Esophagus (tissue), 2 donors: ENCODE results near the gene PPP1R9A. TPM values are rescaled to one million over a fixed set of nuclear protein-coding genes. Genes with fewer than 3 reads are reported as not detected.

ENCODE experiments used
- H3K27ac ChIP-seq, 2 donors: one replicate each; pipeline ENCODE4 v1.5.1; 2013; ENCODE audit warnings: low read depth in 2 of 2, mild to moderate bottlenecking in 2 of 2, inconsistent platforms in 1 of 2, low read length in 1 of 2, moderate library complexity in 1 of 2
- H3K27me3 ChIP-seq, 2 donors: one replicate each; pipeline ENCODE4 v1.6.1; 2013; ENCODE audit warnings: low read length in 2 of 2, control low read depth in 1 of 2, mild to moderate bottlenecking in 1 of 2; ENCODE audit not compliant: insufficient read depth in 2 of 2, control insufficient read depth in 1 of 2
- H3K36me3 ChIP-seq, 2 donors: one replicate each; pipeline ENCODE4 v1.6.1; 2013; ENCODE audit warnings: low read length in 1 of 2; ENCODE audit not compliant: control insufficient read depth in 2 of 2, insufficient read depth in 2 of 2
- H3K4me1 ChIP-seq, 2 donors: one replicate each; pipeline ENCODE4 v1.6.1; 2013; ENCODE audit warnings: low read length in 1 of 2; ENCODE audit not compliant: control insufficient read depth in 2 of 2, insufficient read depth in 2 of 2
- H3K4me3 ChIP-seq, 2 donors: one replicate each; pipeline ENCODE4 v1.5.1; 2013; ENCODE audit warnings: low read length in 2 of 2, mild to moderate bottlenecking in 2 of 2, low read depth in 1 of 2, moderate library complexity in 1 of 2
- H3K9me3 ChIP-seq, 2 donors: one replicate each; pipeline ENCODE4 v1.6.1; 2013; ENCODE audit warnings: mild to moderate bottlenecking in 2 of 2, low read depth in 1 of 2, low read length in 1 of 2, moderate library complexity in 1 of 2; ENCODE audit not compliant: control insufficient read depth in 2 of 2, insufficient read depth in 1 of 2
- WGBS, 2 donors: extraction: QIAGEN DNeasy Blood & Tissue Kit; methylation state at CpG; one replicate each; pipeline ENCODE4 v1.1.7; 2013; 5-methylcytosine and 5-hydroxymethylcytosine counted together
- polyA plus RNA-seq, 2 donors: library from polyadenylated mRNA; stranded (reverse); fragments of 200-250 nt; gene quantifications; one replicate each; pipeline ENCODE4 v1.2.3, GENCODE V29; 2013
- donor health status: healthy with polysubstance abuse.
- donor health status: Bipolar disorder and iron deficiency.

The PPP1R9A gene
- polyA plus RNA-seq, 2 donors = 0.51 to 0.65 TPM

- no peaks in the 10 kb centered on the region for H3K4me1 ChIP-seq
- H3K36me3 ChIP-seq = no peaks in the 10 kb centered on the region
- no peaks in the 10 kb centered on the region for H3K9me3 ChIP-seq
- no peak overlapping the region for H3K4me3 ChIP-seq
- WGBS, 2 donors = 53 to 65% methylated on average over 1 of the region's 1 CpG
- peaks cover 0 to 5% of the 10 kb centered on the region in 2 donors for H3K27me3 ChIP-seq
- H3K27ac ChIP-seq = no peak overlapping the region
Observed at GRCh38 chr7:95321720-95322119, 414.3 kb downstream of the PPP1R9A start.

DNA sequence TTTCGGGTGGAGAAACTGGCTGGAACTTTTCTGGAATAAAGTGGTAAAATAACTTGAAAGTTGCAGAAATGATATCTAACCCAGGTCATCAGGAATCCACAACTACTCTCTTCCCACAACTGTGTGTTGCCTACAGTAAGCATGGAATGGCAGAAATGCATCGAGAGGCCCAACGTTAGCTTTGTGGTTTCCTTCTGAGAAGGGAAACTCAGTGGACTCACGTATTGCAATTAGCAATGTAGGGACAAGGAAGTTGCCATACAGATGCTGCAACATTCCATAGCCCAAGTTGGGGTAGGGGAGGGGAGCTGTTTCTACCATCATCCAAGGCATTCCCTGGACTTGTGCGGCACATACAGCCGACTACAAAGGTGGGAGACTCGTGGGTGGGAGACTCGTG is 415.0 kb downstream of the PPP1R9A start:
- Histone ChIP-seq H3K27ac (no peak overlapping the region), H3K4me1 (no peaks in the 10 kb centered on the region), H3K27me3 (peaks cover 0 to 5% of the 10 kb centered on the region in 2 donors), H3K9me3 (no peaks in the 10 kb centered on the region), H3K4me3 (no peak overlapping the region), H3K36me3 (no peaks in the 10 kb centered on the region)
- WGBS, 2 donors = 81 to 88% methylated on average over 8 of the region's 8 CpGs

- Histone ChIP-seq H3K27ac (no peak overlapping the region), H3K4me3 (no peak overlapping the region), H3K9me3 (no peaks in the 10 kb centered on the region), H3K36me3 (no peaks in the 10 kb centered on the region), H3K4me1 (no peaks in the 10 kb centered on the region), H3K27me3 (peaks cover 0 to 5% of the 10 kb centered on the region in 2 donors)
- 68 to 76% methylated on average over 2 of the region's 2 CpGs for WGBS, 2 donors
Observed at GRCh38 chr7:95322854-95323253, 415.5 kb downstream of the PPP1R9A start.

DNA sequence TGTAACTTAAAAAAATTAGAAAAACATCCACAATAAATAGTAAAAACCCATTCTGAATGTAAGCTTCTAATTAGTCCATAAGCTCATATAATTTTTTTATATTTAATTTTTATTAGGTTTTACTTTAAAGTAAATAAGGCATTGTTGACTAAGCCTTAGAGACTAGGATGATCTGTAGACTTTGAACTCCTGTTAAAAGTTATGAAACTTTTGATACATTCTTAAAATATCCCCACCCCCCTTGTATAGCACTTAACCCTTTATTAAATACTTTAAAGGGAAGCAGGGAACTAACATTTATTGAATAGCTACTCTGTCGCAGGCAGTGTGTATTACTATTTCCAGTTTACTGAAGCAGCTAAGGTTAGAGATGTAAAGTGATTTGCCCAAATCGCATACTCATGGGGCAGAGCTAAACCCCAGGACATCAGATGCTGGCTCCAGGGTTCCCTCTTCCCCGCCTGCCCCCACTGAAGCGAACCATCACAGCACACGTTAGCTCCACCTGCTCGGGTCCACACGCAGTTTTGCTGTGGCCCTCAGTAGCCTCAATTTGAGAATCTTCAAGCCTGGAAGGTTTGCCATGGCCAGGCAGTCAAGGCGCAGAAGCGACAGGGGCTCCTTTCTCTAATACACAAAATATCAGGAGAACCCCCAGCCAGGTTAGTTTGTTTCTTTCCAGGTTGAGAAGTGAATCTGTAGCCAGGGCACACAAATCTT is 416.2 kb downstream of the PPP1R9A start:
- H3K27ac ChIP-seq = no peak overlapping the region
- no peak overlapping the region for H3K4me3 ChIP-seq
- WGBS, 2 donors = 85% methylated on average over 9 of the region's 9 CpGs
- no peaks in the 10 kb centered on the region for H3K9me3 ChIP-seq
- H3K4me1 ChIP-seq = no peaks in the 10 kb centered on the region
- no peaks in the 10 kb centered on the region for H3K36me3 ChIP-seq
- H3K27me3 ChIP-seq = peaks cover 0 to 5% of the 10 kb centered on the region in 2 donors

DNA sequence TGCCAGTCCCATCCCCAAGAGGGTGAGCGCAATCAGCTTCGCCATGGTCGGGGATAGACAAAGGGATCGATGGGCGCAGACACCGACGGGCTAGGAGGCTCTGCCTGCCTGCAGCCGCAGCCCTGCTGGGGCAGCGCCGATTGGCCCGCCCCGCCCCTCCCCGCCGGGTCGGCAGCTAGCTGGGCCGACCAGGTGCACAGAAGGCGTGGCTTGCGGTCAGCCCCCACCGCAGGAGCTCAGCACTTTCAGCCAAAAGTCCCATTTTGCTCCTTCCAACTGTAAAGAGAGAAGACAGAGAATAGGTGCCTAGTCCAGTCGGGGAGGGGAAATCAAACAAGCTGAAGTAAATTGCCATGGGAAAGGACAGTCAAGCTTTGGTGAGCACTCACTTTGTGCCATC is 417.0 kb downstream of the PPP1R9A start, which contains the start of gene PON1:
TSS of gene PON1 (minus strand) at position 102 of the 400 bp plus-strand sequence. CDS start at position 45, 57 bp downstream.
- H3K27ac ChIP-seq = no peak within 1 kb of the TSS
- 22% methylated on average over 18 to 20 of the region's 20 CpGs for WGBS, 2 donors
- no peaks in the 10 kb centered on the region for H3K4me1 ChIP-seq
- peaks cover 0 to 5% of the 10 kb centered on the region in 2 donors for H3K27me3 ChIP-seq
- no peaks in the 10 kb centered on the region for H3K9me3 ChIP-seq
- H3K4me3 ChIP-seq = no peak within 1 kb of the TSS
- no peaks in the 10 kb centered on the region for H3K36me3 ChIP-seq

DNA sequence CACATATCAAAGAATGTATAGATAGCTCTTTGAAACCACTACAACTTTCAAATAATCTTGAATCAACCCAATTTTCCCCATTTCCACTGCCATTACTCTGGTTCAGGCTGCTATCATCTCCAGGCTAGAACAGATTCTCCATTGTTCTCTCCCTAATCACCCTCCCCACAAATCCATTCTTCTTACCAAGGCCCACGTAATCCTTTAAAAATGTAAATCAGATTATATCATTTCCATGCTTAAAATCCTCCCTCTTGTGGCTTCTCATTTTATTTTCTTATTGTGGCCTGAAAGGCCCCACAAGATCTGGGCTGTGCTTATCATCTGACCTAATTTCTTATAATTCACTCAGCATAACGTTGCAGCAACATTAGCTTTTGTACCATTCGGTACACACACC is 420.0 kb downstream of the PPP1R9A start:
- Histone ChIP-seq H3K9me3 (no peaks in the 10 kb centered on the region), H3K27ac (no peak overlapping the region), H3K27me3 (peaks cover 0 to 5% of the 10 kb centered on the region in 2 donors), H3K4me1 (no peaks in the 10 kb centered on the region), H3K4me3 (no peak overlapping the region), H3K36me3 (no peaks in the 10 kb centered on the region)
- 84 to 85% methylated on average over 3 of the region's 3 CpGs for WGBS, 2 donors

- H3K27ac ChIP-seq = no peak overlapping the region
- H3K4me1 ChIP-seq = no peaks in the 10 kb centered on the region
- H3K9me3 ChIP-seq = no peaks in the 10 kb centered on the region
- H3K36me3 ChIP-seq = no peaks in the 10 kb centered on the region
- peak overlapping the region in 1 of 2 donors; percentile 43 for H3K4me3 ChIP-seq
- WGBS, 2 donors = 29 to 30% methylated on average over 4 of the region's 4 CpGs
- peaks cover 0 to 2% of the 10 kb centered on the region in 2 donors for H3K27me3 ChIP-seq
Observed at GRCh38 chr7:95330204-95330960, 423.0 kb downstream of the PPP1R9A start.

DNA sequence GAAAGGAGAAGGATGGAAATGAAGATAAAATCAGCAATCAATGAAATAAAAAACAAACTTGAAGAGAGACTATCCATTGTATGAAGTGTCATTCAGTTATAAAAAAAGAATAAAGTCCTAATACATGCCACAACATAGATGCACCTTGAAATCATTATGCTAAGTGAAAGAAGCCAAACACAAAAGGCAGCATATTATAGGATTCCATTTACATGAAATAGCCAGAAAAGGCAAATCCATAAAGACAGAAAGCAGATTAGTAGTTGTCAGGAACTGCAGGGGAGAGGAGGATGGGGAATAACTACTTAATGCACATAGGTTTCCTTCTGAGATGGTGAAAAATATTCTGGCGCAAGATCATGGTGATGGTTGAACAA is 423.6 kb downstream of the PPP1R9A start:
- H3K27me3 ChIP-seq = no peaks in the 10 kb centered on the region
- 95 to 97% methylated on average over 1 of the region's 1 CpG for WGBS, 2 donors
- H3K9me3 ChIP-seq = no peaks in the 10 kb centered on the region
- H3K4me1 ChIP-seq = no peaks in the 10 kb centered on the region
- peak overlapping the region in 1 of 2 donors; percentile 43 for H3K4me3 ChIP-seq
- H3K27ac ChIP-seq = no peak overlapping the region
- no peaks in the 10 kb centered on the region for H3K36me3 ChIP-seq

- no peaks in the 10 kb centered on the region for H3K27me3 ChIP-seq
- H3K36me3 ChIP-seq = no peaks in the 10 kb centered on the region
- no peak overlapping the region for H3K27ac ChIP-seq
- no peak overlapping the region for H3K4me3 ChIP-seq
- H3K9me3 ChIP-seq = no peaks in the 10 kb centered on the region
- no peaks in the 10 kb centered on the region for H3K4me1 ChIP-seq
Observed at GRCh38 chr7:95334447-95334846, 427.1 kb downstream of the PPP1R9A start.
